ENCODE data around the gene BMP7.

The BMP7 gene

DNA sequence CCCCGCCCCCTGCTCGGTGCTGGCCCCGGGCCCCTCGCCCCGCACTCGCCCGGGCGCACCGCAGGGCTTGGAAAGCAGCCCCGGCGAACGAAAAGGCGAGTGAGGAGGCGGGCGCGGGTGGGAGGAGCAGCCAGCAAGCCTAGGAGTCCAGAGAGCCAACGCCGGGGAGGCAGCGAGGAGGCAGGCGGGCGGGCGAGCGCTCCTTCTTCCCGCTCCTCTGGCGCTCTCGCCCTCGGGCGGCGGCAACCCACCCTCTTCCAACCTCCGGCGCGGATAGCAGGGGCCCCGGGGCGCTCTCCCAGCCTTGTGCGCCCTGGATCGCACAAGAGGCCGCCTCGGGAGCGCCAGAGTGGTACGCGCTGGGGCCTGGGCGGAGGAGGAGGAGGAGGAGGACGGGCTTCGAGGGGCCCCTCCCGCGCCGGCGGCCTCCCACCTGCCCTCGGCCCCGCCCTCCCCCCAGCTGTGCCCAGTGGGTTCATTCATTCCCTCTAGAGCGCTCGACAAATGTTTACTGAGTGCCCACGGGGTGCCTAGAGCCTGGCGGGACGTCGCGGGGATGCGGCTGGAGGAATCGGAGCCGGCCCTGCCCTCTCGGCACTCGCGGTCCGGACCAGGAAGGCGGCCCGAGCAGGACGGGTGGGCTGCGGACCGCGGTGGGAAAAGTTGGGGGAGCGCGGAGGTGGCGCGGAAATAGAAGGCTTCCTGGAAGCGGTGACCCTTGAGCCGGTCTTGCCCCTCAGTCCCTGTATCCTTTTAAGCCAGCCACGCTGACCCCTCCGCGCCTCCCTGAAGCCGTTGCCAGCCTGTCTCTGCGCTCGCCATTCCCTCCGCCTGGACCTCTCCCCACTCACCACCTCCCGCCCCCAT lies at the start of gene BMP7:
BMP7 (minus strand) TSS at position 351 of the 867 bp plus-strand sequence. CDS start 519 bp downstream, outside the sequence.
- DNase-seq, result no peak

DNA sequence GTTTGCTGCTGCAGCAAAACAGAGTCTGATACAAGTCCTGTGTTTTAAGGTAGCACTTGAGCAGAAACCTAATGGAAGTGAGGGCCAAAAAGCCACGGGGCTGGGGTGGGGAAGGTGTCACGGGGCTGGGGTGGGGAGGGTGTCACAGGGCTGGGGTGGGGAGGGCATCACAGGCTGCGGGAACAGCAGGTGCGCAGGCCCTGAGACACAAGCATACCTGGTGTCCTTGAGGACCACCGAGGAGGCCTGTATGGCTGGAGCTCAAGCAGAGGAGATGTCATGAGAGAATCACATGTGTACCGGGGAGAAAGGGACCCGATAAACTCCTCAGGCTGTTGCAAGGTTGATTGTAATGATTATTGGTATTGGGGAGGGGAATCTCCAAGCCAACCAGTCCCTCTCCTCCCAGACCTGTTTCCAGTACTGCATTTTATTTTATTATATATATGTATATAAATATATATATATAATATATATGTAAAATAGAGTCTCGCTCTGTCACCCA lies 49.6 kb upstream of the BMP7 start:
- no peak for DNase-seq

DNA sequence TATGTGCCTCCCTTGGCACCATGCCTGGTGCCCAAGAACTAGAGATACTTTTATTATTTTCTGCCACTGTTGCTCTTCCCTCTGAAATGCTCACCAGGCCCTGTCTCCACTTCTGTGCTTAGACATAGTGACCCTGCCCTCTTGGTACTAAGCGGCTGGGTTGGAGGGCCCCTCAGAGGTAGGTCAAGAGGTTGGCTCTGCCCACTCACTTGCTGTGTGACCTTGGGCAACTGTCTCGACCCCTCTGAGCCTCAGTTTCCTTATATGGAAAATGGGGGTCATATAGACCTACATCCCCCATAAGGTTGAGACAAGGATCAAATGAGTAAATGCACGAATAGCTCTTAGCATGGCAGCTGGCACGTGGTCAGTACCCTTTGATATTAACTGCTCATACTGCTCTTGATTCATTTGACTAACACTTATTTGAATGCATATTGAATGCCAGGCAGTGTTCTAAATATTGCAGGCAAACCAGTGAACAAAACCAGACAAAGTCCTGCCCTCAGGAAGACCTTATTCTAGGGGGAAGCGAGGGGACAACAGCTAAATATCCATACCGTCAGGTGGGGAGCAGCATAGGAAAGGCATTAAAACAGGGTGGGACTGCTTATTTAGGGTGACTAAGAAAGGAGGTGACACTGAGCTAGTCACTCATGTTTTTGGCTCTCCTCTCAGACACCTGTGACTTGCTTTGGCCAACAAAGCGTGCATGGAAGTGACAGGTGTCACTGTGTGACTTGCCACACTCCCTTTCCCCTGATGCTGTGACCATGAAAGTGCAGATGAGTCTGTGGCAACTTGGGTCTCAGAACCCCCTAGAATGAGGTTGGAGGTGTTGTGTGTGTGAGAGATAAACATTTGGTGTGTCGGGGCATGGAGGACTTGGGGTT lies 48.9 kb upstream of the BMP7 start:
- DNase-seq, result no peak

DNA sequence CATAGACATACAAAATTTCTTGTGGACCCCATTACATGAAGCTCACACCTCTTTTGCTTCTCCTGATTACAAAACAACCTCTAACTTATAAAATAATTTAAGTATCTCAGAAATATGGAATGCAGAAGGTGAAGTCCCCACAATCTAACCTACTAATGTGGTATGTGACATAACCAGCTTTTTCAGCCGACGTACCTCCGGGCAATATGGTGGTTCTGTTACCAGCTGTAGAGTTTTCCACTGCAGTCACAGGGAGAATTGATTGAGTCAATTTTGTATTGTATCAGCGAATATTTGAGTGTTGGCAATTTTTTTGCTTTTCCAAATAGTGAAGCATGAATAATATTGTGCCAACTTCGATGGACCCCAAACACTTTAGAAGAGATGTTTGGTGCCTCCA lies 47.5 kb upstream of the BMP7 start:
- no peak for DNase-seq

DNA sequence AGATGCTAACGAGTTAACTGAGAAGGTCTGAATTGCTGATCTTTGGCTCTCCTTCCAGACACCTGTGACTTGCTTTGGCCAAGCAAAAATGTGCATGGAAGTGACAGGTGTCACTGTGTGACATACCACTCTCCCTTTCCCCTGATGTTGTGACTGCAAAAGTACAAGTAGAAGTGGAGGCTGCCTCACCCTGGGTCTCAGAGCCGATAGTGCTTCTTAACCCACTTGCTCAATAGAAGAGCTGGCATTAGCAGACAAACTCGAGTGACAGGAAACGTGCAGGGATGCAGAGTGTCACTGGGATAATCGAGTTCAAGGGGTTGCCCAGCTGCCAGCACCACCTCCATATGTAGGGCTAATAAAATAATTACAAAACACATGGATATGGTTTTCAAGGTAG lies 46.8 kb upstream of the BMP7 start:
- DNase-seq, result no peak

DNA sequence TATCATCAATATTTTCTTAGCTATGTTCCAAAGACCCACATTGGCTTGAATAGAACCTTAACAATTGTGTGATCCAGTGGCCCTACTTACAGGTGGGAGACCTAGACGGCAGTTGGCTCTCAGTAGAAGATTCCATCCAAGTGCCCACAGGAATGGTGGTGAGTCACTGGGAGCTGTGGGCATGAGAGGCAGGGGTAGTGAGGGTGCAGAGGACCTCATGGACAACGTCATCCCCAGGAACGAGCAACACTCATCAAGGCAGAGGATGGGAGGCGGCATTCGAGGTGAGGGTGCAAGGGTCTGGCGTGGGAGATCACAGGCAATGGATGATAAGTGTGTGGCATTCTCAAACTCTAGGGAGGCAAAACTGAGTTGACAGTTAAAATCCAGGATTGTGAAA lies 45.7 kb upstream of the BMP7 start:
- DNase-seq, result no peak

DNA sequence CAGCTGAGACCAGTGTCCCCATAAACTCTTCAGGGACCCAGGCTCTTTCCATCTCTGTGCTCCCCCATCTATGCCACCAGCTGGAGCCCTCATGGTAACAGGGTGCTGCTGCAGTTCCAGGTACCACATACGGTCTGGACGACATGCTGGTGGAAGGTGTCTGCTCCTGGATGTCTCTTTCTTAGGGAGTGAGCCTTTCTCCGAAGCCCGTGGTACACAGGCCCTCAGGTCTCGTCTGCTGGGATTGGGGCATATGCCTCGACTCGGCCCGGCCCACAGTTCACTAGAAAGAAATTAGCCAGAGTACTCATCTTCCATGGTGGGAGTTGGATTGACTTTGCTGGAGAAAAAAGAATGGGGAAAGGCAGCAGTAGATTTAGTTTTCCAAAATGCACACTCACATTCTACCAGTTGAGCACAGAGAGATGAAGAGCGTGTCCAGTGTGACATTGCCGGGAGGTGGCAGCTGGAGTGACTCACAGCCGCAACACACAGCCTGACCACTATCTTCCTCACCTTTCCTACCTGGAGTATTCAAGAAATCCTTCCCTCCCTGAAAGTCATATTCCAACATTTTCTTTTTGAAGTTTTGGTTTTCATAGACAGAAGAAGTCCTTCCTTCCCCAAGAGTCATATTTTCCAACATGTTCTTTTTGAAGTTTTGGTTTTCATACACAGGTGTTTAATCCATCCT lies 44.5 kb upstream of the BMP7 start:
- DNase-seq, result no peak

DNA sequence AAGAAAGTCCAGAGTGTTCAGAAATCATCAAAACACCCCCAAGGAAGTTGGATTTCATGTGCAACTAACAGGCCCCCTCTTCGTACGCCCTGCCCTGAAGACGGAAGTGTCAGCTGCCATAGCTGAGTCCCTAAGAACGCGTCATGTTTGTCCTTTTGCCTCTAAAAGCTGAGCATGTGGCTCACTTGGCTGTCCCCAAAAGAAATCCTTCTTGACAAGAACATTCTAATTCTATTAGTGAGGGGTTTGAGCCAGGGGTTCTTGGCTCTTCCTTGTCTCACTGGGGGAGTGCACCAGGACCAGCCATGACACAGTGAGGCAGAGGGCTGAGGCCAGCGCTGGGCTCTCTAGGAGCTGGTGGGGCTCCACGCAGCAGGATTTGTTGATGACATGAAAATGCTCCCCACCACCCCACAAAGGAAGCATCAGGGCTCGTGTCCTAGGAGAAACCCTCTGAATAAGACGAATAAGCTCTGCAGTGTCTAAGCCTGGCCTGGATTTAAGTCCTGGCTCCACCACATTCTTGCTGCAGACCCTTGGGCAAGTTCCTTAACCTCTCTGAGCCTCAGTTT lies 43.2 kb upstream of the BMP7 start:
- DNase-seq, result no peak

DNA sequence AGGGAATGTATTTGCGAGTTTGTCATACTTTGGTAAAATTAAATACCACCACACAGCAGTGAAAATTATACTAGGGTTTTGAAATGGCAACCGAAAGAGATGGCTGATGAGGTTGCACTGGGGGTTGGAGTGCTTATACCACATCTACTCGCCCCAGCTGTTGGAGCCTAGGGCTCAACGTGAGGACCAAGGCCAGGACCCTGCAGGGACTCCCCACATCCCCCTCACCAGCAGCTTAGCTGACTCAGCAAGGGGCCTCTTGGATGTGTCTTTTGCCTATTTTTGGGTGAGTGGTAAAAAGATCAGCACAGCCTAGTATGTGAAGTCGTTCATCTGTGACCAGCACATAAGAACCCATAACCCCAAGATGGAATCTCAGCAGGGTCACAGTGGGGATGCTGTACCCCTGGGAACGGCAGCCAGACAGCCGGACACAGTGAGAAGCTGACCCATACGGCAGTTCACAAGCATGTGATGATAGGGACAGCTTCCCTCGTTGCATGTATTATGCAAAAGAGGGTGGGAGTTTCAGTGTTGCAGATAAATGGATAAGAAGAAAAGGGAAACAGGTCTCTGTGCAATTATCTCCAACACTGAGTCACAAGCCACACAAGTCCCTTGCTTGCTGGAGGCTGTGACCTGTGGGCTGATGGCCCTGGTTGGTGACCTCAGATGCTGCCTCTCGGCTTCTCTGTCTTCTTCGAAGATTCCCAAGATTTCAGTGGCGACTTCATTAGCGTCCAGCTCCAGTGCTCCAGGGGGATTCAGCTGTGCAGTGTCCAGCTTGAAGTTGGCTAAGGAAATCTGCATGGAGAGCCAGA lies 42.2 kb upstream of the BMP7 start:
- DNase-seq, result no peak

DNA sequence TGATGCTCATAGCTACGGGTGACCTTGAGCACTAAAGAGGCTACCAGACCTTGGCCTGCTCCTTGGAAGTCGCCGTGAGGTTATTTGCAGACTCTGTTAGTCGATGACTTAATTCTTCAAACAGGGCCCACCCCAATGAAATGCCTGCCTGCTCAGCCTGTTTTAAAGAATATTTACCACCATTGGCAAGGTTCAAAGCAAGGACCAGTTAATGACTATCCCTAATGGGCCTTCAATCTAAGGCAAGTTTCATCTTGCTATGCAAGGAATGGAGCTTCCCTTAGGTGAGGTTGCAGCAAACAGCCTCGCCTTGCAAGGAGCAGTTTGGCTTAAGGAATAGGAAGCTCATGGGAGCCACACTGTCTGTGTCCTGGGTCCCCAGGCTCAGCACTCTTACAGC lies 40.3 kb upstream of the BMP7 start:
- DNase-seq, result no peak

DNA sequence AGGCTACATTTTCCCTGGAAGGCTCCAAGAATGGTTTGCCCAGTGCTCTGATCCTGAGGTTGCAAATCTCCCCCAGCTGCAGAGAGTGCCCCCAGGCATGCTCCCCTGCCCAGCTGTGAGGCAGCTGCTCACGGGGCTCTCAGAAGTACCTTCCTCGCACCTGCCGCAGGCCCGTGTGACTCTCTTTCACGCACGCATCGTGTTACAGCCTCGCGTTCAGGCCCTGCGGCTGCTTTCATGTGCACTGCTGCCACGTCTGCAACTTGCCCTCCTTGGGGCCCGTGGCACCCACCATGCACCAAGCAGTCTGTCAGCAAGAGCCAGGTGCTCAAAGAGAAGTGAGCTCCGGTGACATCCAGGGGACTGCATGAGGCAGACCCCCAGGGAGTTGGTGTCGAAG lies 34.6 kb upstream of the BMP7 start:
- no peak for DNase-seq

DNA sequence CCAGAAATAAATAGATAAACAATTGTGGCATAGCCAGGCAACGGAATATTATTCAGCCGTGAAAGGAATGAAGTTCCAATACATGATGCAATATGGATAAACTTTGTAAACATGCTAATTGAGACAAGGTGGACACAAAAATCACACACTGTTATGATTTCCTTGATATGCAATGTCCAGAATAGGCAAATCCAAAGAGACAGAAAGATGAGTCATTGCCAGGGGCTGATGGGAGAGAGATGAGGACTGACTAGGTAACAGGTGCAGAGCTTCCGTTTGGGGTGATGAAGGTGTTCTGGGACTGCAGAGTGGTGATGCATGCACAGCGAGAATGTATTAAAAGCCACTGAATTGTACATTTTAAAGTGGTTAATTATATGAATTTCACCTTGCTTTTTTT lies 32.0 kb upstream of the BMP7 start:
- no peak for DNase-seq

DNA sequence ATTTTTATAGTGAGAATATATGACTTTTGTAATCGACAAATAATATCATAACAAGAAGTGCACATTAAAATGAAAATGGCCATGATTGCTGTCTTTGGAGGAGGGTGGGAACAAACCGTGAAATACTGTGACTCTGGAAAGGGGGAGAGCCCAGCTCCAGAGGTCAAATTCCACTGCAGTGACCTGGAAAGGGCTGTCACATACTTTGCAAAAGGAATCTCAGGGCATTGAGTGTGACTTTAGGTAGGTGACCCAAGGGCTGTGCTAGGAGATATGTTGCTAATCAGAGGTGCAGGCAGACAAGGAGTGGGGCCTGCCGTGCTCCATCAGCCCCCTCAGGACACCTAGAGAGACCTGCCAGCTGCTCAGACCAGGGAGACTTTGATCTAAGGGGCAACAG lies 28.1 kb upstream of the BMP7 start:
- no peak for DNase-seq

DNA sequence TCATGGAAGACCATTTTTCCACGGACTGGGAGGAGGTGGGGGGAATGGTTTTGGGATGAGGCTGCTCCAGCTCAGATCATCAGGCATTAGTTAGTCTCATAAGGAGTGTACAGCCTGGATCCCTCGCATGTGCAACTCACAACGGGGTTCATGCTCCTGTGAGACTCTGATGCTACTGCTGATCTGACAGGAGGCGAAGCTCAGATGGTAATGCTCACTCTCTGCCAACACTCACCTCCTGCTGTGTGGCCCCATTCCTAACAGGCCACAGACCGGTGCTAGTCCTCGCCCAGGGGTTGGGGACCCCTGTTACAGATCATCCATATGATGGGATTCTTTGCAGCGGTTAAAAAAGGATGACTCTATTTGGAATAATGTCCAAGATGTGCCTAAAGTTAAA lies 27.6 kb upstream of the BMP7 start:
- DNase-seq, result no peak

DNA sequence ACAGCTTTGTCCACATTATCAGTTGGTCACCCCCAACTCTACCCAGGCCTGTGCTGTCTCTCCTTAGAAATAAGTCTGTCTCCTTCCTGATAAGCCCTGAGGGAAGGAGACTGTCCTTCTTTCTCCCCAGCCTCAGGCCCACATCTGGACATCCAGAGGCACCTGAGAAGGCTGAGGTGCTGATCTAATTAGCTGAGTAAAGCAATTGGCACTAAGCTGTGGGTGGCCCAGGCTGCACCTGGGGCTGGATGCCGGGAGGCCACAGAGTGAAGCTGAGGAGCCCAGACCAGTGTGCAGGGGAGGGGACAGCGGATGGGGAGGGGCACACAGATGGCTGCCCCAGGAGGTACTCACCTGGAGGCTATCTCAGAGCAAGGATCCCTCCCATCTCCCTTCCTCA lies 26.2 kb upstream of the BMP7 start:
- no peak for DNase-seq

DNA sequence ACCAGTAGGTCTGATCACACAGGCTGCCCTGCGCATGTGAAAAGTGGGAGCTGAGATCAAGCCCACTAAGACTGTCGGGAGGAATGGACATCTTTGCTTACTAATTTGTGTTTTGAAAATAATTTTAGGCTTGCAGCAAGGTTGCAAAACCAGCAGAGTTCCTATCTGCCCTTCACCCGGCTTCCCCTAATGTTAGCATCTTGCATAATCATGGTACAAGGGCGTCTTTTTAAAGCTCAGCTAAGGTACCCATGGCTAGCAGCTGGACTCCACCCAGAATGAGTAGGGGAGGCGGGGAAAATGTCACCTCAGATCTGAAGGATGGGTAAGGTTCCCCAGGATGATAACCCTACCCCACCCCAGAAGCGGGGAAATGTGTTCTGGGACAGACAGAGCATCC lies 25.3 kb upstream of the BMP7 start:
- DNase-seq, result no peak

DNA sequence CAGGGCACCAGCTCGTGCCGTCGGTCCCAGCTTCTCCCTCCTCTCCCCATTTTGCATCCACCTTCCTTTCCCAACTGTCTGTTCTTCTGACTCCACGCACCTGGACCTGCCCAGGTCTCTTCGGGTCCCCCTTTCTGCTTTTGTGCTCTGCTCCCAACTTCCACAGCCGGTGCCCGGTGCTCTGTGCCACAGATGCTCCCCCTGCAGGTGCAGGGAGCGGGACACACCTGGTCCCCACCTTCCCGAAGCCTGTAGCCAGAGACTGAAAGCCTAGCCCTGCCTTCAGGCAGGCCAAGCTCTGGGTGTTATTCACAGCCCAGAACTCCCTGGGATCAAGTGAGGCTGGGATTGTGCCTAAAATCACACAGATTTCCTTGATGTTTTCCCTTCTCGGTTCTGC lies 24.6 kb upstream of the BMP7 start:
- DNase-seq, result no peak

DNA sequence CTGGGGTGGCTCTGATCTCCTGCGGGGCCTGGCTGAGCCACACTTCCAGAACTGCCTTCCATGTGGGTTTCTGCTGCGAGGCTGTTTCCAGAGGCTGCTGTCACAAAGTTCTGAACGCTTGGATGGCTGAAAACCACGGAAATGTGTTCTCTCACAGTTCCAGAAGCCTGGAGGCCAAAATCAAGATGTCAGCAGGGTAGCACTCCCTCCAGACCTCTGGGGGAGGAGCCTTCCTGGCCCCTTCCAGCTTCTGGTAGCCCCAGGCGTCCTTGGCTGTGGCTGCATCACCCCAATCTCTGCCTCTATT lies 23.7 kb upstream of the BMP7 start:
- DNase-seq, result no peak

DNA sequence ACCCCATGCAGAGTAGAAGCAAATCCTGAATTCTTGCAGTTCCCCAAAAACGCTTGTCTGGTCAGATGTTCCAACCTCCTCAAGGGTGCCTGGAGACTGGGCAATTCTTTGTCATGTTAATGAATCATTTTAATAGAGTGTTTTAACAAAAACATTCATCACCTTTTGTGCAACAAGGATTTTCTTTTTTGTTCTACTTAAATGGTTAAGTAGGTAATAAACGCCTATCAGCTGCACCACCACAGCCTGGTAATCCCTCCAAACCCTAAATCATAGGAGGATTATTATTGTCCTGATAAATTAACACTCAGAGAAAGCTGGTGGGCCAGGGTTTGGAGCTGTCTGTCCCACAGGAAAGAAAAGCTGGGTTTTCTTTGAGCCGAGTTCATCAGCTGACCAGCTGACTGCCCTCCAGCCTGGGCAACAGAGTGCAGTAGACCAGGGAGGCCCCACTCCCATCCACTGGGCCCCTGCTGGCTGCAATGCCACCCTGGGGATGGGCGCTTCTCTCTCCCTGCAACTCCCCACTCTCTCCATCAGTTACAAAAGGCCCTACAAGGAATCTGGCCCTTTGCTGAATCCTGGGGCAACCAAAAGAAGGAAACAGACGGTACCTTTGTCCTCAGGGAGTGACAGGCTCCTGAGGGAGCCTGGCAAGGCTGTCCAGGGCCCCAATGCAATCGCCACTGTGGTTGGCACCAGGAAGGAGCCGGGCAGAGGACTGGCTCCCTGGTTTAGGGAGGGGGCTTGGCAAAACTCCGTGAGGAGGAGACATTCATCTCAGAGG lies 23.1 kb upstream of the BMP7 start:
- no peak for DNase-seq

DNA sequence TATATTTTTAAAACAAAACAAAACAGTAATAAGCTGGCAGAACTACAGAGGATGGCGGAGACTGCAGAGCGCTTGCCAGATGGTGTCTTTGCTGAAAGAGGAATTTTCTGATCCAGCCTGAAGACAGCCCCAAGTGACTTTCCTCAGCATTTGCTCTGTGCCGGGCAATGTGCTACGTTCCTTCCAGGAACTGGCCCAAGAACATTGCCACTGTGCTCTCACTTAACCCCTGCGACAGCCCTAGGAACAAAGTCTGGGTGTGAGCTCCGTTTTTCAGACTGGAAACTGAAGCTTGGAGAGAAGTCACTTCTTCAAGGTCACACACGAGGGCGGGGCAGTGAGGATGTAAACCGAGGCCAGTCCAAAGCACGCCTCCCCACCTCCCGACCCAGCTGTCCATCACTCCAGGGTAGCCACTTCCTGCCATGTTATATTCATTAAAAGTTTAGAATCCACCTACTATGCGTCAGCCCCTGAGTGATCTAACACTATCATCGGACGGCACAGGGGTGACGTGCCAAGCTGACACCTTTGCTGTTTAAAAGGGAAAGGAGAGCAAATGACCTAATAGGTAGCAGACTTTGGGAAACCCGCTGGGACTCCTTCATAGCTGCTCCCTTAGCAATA lies 22.3 kb upstream of the BMP7 start:
- no peak for DNase-seq

DNA sequence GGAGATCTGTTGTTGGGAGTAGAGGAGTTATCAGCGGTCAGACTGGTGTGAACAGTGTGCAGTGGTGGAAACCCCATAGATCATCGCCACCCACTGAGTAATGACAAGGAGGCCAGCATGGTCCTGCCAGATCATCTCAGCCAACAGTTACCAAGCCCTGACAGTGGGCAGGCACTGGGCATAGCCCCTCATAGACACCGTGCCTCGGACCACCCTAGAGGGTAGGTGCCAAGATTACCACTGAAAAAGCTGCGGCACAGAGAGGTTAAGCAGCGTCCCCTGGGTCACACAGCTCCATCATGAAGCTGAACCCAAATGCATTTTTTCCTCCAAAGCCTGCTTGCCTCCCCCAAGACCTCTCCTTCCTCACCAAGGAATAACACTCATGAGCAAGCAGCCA lies 21.5 kb upstream of the BMP7 start:
- no peak for DNase-seq

All from activated CD4-positive, alpha-beta T cell treated with anti-CD3 and anti-CD28 coated beads for 48 hours (primary cell).